Activated CD8-positive, alpha-beta memory T cell treated with anti-CD3 and anti-CD28 coated beads for 4 hours (primary cell): ENCODE results near the gene SELENOH.

Experiments
- DNase-seq, 2 donors: peaks; one replicate each; pipeline ENCODE4 v3.0.0-alpha.2; 2020; ENCODE audit warnings: low read depth in 2 of 2

The SELENOH gene

DNA sequence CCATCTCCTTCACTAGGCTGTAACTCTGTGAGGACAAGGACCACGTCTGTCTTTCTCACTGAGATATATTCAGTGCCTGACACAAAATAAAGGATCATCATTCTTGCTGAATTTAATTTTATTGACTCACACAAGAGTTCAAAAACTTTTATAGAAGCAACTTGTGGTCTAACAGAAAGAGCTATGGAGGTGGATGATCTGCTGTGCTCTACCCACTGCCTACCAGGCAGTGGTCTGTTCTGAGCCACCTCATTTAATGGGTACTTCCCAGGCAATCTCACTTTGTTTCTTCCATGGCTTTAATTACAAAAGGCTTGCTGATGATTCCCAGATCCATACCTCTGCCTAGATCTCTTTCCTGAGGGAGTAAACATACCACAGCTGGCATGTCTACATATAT is 5.6 kb downstream of the SELENOH start:
- DNase-seq: no peak

DNA sequence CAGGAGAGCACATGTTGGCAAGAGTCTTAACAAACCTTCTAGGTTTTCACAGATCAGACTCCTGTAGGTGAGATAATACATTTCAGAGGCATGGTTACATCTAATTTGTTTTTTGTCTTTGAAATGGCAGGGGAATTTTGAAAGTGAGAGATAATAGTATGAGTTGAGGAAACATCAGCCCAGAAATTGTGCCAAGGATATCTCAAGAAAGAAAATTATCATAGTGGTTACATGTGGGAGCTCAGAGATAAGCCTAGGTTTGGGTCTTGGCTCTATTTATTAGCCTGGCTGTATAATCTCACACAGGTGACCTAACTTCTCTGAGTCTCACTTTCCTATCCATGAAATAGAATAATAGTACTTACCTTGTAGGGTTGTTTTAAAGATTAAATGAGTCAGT is 9.9 kb downstream of the SELENOH start:
- no peak for DNase-seq

DNA sequence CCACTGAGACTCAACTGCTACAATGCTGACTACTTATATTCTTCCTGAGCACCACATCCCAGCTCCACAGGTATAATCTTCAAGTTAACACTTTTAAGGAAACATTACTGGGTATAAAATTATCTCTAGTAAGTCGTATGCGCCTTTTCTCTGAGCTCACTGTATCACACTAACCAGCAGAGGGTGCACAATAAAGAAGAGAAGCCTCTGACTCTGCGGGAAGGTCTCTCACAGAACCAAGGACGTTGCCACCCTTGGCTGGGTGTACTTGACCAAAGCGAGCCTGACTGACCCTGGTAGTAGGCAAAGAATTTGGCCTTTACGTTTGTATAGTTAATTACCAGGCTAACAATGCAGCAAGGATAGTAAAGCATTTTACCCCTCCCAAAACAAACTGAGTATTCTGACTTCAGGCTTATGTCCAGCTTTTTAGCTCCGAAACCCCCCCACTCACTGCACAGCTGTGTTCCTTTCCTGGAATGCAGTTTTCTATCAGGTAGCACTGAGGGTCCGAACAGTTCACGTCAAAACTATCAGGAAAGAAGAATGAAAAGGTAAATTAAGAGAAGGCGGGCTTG is 10.5 kb downstream of the SELENOH start, which contains the start of gene BTBD18:
BTBD18 (minus strand) TSS at position 144 of the 578 bp plus-strand sequence. CDS start 631 bp downstream, outside the sequence.
- DNase-seq: no peak

DNA sequence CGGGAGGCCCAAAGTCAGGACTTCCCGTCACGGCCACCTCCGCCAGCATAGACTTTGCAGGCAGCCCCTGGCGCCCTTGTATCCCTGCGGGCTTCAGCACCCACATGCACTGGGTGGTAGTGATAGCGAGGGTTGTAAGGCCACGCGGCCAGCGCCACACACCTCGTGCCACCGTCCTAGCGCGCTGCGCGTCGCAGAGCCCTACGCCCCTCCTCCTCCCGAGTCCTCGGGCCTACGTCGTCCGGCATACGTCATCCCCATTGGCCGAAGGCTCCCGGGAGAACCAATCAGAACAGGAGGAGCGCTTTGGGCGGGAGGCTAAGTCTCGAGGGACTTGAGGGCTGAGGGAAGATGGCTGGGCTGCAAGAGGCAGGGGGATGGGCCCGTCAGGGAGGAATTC is 11.7 kb downstream of the SELENOH start:
- DNase-seq: no peak

DNA sequence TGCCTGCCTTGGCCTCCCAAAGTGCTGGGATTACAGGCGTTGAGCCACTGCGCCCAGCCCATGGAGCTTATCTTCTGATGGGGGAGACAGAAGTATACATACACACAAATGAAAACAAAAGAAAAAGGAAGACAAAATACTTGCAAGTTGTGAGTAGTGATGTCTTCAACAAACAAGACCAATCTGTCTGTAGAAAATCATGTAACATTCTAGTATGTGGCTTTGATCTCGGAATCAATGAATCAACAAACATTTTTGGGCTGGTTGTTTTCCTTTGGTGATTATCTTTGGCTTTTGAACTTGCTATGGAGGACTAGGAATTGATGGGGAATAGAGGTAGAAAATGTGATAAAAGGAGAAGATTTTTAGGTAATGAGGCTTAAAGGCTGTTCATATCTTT is 16.9 kb downstream of the SELENOH start:
- DNase-seq: no peak

DNA sequence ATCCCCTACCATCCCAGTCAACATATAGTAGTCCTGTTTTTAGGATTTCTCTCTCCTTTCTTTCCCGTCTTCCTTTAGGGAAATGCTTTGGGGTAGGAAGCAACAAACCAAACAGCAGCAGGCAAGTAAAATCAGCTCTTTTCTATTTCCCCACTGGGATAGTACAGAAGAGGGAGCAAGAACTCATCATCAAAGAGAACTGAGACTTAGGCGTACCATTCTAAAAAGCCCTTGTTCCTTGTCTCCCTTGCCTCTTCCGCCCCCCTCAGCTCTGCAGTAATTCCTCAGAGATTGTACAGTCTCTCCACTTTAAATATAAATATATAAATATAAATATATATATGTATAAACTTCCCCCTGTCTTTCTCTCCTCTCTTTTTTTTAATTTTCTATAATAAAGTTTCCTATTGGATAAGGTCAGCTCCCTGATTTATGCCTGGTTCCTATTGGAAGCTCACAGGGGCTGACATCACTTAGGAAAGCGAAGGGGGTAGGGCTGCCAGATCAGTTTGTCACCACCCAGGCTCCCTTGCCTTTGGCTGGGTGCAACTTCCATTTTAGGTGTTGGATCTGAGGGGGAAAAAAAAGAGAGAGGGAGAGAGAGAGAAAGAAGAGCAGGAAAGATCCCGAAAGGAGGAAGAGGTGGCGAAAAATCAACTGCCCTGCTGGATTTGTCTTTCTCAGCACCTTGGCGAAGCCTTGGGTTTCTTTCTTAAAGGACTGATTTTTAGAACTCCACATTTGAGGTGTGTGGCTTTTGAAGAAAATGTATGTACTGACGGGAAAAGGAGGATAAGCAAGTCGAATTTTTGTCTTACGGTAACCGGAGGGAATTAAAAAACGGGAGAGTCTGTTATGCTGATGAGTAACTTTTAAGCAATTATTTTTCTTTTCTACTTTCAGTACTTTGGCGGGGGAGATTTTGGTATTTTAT is 20.3 kb downstream of the SELENOH start, which contains the start of gene CTNND1:
CTNND1 (plus strand) TSS at position 502 of the 934 bp plus-strand sequence. CDS start 29,677 bp downstream, outside the sequence.
- no peak for DNase-seq

DNA sequence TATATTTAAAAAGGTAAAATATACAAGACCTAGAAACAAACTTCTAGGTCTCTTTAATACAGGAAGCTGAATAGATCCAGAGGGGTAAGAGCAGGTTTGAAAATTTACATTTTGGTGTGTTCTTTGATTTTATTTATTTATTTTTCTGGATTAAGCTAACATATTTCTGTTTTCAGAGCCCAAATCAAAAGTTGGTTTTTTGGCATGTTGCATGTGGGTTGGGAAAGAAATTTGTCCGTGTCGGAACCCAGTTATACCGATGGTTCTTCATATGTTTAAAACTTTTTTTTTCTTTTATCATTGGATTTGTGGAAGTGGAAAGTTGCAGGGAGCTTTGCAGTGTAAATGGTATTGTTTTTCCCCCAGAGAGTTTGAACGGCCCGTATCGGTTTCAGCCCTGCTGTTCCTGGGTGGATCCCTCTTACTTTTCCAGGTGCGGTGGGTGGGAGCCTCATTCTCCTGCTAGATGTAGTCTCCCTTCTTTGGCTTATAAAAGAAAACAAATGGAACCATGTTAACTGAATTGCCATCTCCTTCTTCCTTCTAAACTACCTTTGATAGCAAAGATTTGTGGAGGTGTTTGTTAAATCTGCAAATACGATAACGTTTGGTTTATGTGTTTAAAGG is 21.1 kb downstream of the SELENOH start:
- DNase-seq: no peak

DNA sequence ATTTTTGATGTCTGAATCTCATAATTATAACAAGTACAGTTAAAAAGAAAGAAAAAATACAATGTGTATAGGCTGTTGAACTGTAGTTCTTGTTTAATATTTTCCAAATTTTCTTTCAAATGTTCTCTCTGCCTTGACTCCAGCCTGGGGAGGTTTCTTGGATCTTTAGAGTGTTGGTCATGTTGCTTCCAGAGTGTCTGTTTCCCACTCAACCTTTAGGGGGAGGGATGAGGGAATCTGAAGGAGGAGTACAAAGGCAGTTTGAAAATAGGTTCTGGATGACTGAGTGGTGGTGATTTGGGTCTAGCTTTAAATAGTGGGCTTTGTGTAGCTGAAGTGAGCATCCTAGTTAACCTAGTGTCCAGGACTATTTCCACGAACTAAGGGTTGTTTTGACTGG is 22.3 kb downstream of the SELENOH start:
- DNase-seq: no peak

DNA sequence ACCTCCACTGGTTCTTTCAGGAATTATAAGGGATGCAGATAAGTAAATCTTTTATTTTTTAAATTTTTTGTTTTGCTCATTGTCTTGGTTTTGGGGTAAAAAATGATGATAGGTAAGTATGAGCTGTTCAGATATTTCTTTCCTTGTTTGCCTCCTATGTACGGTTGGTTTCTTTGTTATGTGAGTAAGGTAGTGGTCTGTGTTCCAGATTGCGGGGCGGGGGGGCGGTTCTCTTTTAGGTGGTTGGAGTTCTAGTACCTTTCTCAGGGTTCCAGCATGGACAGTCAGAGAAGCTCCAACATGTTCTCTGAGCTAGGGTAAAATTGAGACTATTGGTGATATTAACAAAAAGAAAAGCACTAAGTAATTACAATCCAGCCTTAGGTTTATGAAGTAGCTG is 22.7 kb downstream of the SELENOH start:
- no peak for DNase-seq

DNA sequence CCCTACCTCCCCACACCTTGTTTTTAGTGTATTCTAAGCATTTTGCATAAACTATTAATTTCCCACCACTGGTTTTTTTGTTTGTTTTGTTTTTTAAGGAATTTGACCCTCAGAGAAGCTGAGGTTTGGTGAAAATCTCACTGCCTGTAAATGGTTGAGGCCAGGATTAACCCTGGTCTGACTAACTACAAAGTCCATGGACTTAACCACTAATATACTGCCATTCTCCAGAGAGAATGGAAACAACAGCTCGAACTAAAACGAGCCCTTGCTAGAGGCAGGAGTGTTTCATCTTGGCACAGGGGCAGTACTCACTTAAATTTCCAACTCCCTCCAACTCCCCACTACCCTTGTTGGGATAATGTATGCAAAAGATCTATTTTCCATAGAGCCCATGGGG is 23.3 kb downstream of the SELENOH start:
- DNase-seq: no peak

DNA sequence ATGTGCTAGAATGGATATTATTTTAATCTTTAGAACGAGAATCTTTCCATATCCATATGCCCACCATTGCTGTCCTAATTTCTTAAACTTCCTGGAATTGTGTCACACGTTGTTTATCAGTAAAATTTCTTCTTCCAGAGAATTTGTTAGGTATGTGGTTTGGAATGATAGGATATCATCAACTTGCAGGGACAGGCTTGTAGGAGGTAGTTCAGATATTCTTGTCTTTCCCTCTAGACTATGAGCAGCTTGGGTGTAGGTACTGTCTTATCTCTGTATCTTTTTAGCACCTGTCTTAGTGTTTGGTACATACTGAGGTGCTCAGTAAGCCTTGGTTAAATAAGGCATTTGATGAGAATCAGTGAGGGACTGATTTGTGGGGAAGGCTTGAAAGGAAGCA is 23.7 kb downstream of the SELENOH start:
- DNase-seq: no peak

DNA sequence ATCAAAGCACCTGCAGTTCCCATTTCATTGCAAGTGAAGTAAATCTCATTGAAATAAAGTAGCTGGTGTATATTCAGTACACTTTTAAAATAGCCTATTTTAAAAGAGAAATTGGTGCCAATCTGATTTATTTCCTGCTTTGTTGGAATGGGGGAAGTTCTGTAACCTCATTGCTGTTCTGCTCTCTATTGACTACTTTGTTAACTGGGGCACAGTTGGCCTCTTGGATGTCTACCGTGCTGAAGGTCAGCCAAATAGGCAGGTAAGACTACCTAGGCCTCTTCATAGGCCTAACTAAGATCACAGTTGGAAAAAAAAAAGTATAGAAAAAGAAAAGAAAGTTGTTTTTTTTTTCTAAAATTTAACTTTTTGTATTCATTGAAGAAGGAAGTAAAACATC is 29.5 kb downstream of the SELENOH start:
- DNase-seq: no peak

DNA sequence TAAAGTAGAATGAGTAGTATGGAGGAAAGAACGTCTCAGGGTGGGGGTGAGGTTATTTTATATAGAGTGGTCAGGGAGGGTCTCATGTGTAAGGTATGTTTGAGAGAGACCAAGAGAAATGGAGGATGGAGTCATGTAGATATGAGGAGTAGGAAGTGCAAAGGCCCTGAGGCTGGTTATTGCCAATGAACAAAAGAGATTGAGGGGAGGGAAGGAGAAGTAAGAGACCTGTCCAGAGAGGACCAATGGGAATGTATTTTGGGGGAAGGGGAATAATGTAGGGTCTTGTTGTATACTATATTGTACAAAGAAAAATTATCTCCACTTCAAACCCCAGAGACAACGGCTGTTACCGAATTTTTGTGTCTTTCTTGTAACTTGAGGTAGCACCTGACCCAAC is 30.1 kb downstream of the SELENOH start:
- DNase-seq: no peak

DNA sequence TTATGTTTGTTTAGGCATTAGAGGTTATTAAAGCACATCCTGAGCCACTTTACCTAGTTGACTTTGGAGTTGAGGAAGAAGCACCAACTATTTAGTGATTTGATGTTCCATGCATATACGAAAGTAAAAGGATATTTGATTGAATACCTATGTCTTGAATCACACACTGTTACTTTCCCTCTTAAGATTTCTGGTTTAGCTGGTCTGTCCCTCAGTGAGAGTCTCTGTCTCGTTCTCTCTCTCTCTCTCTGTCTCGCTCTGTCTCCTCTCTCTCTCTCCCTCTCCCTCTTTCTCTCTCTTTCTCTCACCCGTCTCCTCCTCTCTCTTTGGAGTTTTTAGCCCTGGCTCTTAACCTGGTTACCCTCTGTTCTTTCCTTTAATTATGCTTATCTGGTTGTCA is 31.3 kb downstream of the SELENOH start:
- DNase-seq: no peak

DNA sequence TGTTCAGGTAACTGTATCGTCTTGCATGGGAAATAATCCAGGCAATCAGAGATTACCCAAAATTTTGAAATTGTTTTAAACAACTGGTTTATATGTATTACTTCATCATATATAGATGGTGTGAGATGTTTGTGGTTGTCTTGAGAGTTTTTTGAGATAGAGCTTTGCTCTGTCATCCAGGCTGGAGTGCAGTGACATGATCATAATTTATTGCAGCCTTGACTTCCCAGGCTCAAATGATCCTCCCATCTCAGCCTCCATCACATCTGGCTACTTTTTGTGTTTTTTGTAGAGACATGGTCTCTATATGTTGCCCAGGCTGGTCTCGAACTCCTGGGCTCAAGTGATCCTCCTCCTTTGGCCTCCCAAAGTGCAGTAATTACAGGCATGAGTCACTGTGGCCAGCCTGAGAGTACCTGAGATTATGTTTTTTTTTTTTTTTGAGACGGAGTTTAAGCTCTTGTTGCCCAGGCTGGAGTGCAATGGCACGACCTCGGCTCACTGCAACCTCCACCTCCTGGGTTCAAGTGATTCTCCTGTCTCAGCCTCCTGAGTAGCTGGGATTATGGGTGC is 31.8 kb downstream of the SELENOH start:
- no peak for DNase-seq

DNA sequence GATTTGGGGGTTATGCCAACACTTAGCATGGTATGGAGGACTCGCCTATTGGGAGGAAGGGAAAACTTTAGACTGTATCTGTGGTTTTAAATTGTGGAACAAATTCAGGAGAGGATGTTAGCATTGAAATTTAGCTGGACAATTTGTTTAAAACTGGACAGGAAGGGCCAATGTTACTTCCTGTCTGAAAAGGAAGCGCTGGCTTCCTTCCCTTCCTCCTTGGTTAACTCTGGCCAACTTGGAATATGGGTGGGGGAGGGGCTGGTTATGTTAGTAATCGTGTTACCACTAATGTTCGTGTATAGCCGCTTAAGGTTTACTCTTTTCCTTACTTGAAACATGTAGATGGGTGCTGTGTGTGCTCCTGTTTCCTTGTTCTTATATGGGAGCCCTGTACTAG is 34.2 kb downstream of the SELENOH start:
- DNase-seq: no peak

DNA sequence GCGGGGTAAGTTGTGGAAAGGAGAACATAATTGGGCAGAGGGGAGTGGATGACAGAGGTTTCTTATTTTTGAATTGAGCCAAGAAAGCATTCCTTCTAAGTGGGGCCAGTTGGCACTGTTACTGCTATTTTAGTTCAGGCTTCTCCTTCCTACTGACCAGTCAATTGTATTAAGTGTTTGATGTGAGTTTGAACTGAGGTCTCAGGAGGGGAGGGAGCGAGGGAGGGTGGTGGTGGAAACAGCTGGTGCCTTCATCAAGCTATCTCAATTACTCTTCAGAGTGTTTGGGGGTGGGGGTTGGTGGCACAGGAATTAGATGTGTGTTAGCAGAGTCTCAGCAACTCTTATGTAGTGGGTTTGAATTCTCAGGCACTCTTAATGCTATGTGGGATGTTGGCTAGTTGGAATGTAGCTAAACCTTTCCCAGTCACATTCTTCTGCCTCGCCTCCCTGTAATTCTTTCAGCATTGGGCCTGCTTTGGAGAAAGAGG is 34.8 kb downstream of the SELENOH start:
- DNase-seq: no peak

DNA sequence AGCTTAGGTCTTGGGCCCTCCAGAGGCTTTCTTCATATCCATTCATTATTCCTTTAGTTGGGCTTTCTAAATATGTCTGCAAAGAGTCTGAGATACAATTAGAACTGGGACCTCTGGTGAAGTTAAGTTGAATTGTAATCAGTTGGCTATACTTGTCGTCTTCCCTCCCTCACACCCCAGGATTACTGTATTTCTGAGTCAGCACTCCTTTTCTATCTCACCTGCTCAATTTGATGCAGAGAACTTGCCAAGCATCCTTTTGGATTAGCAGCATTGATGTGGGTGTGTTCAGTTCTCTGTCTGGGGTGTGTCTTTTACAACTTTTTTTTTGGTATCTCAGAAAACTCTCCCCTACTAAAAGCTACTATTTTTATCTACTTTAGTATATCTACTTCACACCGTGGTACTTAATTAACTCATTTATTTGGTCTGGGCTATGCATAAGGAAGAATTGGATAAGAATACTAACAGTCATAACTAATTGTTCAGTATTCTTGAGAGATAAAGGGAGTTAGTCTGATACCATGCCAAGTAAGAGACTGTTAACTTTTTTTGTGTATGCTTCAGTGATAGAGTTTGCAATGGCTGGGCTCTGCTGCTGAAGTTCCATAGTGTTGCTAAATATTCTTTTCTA is 35.4 kb downstream of the SELENOH start:
- DNase-seq: no peak

DNA sequence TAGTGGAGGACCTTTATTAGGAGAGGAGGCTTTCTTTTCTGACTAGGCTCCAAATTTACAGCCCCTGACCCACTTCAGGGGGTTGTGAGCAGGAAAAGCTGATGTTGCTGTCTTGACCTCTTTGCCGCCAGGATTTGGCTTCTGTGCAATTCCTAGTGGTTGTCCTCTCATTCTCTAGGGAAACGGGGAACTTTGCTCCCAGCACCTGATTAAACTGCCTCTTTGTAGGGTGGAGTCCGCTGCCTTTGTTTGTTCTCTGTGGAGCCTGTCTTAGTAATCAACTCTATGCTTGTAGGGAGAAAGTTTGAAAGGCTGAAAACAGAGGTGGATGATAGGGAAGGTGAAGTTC is 36.7 kb downstream of the SELENOH start:
- DNase-seq: no peak

DNA sequence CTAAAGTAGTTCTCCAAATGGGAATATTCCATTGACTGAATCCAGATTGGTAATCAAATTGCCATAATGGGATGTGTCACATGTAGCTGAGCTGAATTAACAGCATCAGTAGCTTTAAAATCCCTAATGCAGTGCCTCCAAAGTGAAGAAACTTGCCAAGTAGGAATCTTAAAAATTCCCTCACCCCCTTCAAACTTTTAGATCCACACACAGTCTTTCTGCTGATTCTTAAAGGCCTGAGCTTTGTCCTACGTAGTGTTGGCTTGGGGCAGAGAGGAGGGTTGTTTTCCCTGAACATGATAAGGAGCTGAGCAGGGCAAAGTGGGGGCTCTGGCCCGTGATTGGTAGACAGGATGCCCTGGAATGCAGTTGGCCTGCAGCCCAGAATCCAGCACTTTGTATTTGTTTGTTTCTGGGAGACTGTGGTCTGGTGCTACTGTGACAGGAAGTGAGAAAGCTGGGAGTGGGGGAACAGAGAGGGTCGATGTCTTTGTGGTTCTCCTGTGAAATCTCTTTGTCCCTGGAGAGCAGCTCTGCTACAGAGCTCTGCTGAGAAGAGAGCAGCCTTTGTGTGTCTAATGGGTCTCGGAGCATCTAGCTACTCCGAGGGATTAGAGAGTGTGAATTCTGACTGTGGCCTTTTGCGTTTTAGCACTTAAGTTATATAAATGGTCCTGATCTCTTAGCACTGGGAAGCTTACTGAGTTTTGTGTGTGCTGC is 37.2 kb downstream of the SELENOH start:
- no peak for DNase-seq

DNA sequence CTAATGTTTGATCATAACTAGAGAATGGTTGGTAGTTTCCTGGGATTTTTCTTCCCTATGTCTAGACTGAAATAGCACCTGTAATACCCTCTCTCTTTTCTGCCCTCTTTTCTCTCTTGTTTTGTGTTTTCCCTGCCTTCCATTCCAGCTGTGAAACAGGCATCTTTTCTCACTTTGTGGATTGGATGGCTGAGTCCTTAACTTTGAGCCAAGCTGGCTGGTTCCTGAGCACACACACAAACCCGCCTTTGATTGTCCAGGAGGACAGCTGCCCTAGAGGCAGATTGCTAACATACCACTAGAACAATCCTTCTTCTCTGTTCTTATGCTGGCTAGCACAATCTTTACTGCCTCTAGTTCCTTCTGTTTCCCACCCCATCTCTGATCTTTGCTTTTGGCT is 38.0 kb downstream of the SELENOH start:
- no peak for DNase-seq
